T-helper 2 cell treated with Interferon-gamma antibody and Interleukin-4, amounts not matched to agents 5 μg/mL and 100 μg/mL, for 36 hours (primary cell): ENCODE data around the gene PNKD.

Source experiments
- DNase-seq: peaks from one replicate; pipeline ENCODE4 v3.0.0; 2021; ENCODE audit warnings: low spot score
- H3K27ac Mint-ChIP-seq: one replicate; pipeline ENCODE4 v1.8.0; 2021; ENCODE audit warnings: mild to moderate bottlenecking, mixed read lengths
- H3K27me3 Mint-ChIP-seq: one replicate; pipeline ENCODE4 v1.8.0; 2021; ENCODE audit warnings: low read depth, mixed read lengths
- H3K36me3 Mint-ChIP-seq: one replicate; pipeline ENCODE4 v1.8.0; 2021; ENCODE audit warnings: low read depth, mixed read lengths
- H3K4me1 Mint-ChIP-seq: one replicate; pipeline ENCODE4 v1.8.0; 2021; ENCODE audit warnings: low read depth, mixed read lengths
- H3K4me3 Mint-ChIP-seq: one replicate; pipeline ENCODE4 v1.8.0; 2022; ENCODE audit warnings: mild to moderate bottlenecking, moderate library complexity, mixed read lengths
- H3K9me3 Mint-ChIP-seq: one replicate; pipeline ENCODE4 v1.8.0; 2021; ENCODE audit warnings: mixed read lengths

Gene PNKD

GRCh38 chr2:218317835-218318234 is 47.5 kb downstream of the PNKD start:
- Mint-ChIP-seq H3K9me3 (no peaks in the 10 kb centered on the region), H3K36me3 (peaks cover 3% of the 10 kb centered on the region), H3K27ac (no peak overlapping the region)

DNA sequence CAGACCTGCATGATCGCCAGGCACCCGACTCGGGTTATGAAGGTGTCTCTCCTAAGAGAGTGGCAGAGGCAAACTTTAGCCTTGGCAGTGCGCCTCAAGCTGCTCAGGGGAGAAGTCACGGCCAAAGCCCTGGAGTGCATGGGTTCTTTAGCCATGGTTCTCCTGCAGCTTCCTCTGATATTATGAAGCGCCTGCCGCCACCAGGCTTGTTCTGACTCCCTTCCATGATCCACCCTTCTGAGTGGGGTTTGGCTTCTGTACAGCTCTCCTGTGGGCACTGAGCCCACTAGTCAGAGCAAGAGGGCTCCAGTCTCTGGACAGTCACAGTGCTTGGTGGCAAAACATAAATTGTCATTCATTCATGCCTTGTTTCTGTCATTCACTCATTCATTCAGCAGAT is 47.9 kb downstream of the PNKD start:
- Mint-ChIP-seq H3K36me3 (peaks cover 3% of the 10 kb centered on the region), H3K4me3 (no peak overlapping the region), H3K9me3 (no peaks in the 10 kb centered on the region), H3K27ac (no peak overlapping the region), H3K4me1 (peaks cover 23% of the 10 kb centered on the region), H3K27me3 (peaks cover 10% of the 10 kb centered on the region)
- no peak for DNase-seq

More at GRCh38 chr2:218317835-218318234, 47.5 kb downstream of the PNKD start:
- Mint-ChIP-seq H3K4me1 (peaks cover 23% of the 10 kb centered on the region), H3K27me3 (peaks cover 10% of the 10 kb centered on the region), H3K4me3 (no peak overlapping the region)
- DNase-seq = no peak

- Mint-ChIP-seq H3K27me3 (peaks cover 23% of the 10 kb centered on the region), H3K27ac (no peak overlapping the region), H3K36me3 (peaks cover 3% of the 10 kb centered on the region), H3K4me1 (peaks cover 25% of the 10 kb centered on the region), H3K9me3 (no peaks in the 10 kb centered on the region), H3K4me3 (no peak overlapping the region)
- DNase-seq = no peak
These were observed 49.6 kb downstream of the PNKD start for GRCh38 chr2:218319813-218320365.

- peaks cover 3% of the 10 kb centered on the region for H3K36me3 Mint-ChIP-seq
- H3K4me1 Mint-ChIP-seq = peaks cover 20% of the 10 kb centered on the region
- H3K27ac Mint-ChIP-seq = no peak overlapping the region
- H3K27me3 Mint-ChIP-seq = peaks cover 29% of the 10 kb centered on the region
- no peak for DNase-seq
- H3K4me3 Mint-ChIP-seq = no peak overlapping the region
- H3K9me3 Mint-ChIP-seq = no peaks in the 10 kb centered on the region
These were observed 50.5 kb downstream of the PNKD start for GRCh38 chr2:218320704-218321336.

DNA sequence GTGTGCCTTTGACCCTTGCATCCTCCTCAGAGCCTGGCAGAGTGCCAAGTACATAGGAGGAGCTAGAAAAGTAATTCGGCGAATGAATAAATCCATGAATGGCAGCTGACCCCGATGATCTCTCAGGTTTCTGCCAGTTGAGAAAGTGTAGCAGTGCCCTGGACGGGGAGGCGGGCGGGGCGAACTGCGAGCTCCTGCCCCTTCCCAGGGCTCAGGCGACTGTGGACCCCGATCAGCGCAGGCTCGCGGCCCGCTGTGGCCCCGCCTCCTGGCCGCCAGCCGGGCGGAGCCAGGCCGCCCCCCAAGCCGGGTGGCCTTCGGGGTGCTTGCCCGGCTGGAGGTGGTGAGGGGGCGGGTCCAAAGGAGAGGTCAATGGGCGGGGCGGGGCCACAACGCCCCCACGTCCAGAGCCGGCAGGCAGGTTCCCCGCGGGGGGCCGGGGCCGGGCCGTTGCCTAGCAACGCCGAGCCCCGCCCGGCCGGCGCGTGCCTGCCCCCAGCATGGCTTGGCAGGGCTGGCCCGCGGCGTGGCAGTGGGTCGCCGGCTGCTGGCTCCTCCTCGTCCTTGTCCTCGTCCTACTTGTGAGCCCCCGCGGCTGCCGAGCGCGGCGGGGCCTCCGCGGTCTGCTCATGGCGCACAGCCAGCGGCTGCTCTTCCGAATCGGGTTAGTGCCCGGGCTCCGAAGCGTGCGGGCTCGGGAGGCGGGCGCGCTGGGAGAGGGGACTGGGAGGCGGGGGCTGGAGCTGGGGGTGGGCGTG is 52.6 kb downstream of the PNKD start:
- Mint-ChIP-seq H3K36me3 (no peaks in the 10 kb centered on the region), H3K9me3 (no peaks in the 10 kb centered on the region), H3K27me3 (peaks cover 32% of the 10 kb centered on the region), H3K4me1 (peaks cover 6% of the 10 kb centered on the region), H3K27ac (no peak overlapping the region), H3K4me3 (peak overlapping the region; percentile 80)
- peak; percentile 34 for DNase-seq

DNA sequence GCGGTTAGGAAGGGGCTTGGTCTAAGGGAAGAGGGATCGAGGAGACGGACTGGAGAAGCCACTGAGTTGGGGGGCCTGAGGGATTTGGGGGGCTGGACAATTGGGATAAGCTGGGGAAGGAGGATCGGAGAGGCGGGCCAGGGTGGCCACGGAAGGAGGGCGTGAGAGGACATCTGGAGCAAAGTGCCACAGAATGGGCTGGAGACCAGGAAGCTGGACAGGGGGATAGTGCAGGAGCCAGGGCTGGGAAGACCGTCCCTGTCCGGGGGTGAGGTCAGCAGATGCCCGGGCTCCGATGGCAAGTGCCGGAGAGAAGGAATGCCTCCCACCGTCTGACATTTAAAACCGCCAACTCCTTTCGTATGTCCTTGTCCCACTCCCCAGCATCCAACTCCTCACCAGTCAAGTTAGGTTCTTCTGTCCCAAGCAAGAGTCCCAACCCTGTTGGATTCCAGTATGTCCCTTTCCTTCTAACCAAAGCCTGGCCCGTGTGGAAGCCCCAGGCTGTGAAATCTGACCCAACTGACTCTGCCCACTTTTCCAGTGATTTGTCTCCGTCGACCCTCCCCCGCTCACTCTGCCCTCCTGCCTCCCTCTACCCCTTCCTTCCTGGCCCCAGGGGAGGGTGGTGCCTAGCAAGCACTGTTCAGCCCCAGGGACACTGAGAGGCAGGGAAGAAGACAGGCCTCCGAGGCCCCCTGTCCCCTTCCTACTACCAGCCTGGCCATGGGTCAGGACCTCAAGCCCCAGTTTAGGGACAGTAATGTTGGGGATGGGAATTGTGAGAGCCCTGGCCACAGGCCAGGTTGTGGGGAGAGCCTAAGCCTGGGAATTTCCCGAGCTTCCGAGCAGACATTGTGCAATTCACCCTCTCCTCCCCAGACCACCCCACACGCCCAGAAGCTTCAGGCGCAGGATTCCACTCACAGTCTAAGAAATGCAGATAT is 53.5 kb downstream of the PNKD start:
- H3K4me3 Mint-ChIP-seq = peak overlapping the region; percentile 80
- no peak overlapping the region for H3K27ac Mint-ChIP-seq
- no peaks in the 10 kb centered on the region for H3K36me3 Mint-ChIP-seq
- H3K9me3 Mint-ChIP-seq = no peaks in the 10 kb centered on the region
- peaks cover 6% of the 10 kb centered on the region for H3K4me1 Mint-ChIP-seq
- no peak for DNase-seq
- peaks cover 32% of the 10 kb centered on the region for H3K27me3 Mint-ChIP-seq

GRCh38 chr2:218325566-218326160 is 55.3 kb downstream of the PNKD start:
- no peak for DNase-seq
- H3K27ac Mint-ChIP-seq = no peak overlapping the region
- no peaks in the 10 kb centered on the region for H3K36me3 Mint-ChIP-seq
- no peaks in the 10 kb centered on the region for H3K9me3 Mint-ChIP-seq
- peaks cover 32% of the 10 kb centered on the region for H3K27me3 Mint-ChIP-seq
- H3K4me3 Mint-ChIP-seq = no peak overlapping the region
- peaks cover 6% of the 10 kb centered on the region for H3K4me1 Mint-ChIP-seq

DNA sequence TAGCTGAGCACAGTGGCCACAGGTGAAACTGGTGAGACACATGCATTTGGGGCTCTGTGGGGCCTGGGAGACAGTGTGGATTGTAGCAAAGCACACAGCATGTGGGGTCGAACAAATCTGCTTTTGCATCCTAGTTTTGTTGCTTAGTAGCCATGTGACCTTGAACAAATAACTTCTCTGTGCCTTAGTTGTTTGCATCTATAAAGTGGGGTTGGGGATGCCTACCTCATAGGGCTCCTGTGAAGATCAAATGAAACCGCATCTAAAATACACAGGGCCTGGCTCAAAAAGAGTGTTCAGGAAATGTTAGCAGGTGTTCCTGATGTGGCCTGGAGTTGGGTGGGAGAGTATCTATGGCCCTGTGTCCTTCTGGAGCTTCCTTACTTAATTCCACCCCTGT is 56.0 kb downstream of the PNKD start:
- Mint-ChIP-seq H3K4me3 (no peak overlapping the region), H3K36me3 (no peaks in the 10 kb centered on the region), H3K27me3 (peaks cover 30% of the 10 kb centered on the region), H3K9me3 (no peaks in the 10 kb centered on the region), H3K4me1 (peaks cover 6% of the 10 kb centered on the region), H3K27ac (no peak overlapping the region)
- DNase-seq = no peak

DNA sequence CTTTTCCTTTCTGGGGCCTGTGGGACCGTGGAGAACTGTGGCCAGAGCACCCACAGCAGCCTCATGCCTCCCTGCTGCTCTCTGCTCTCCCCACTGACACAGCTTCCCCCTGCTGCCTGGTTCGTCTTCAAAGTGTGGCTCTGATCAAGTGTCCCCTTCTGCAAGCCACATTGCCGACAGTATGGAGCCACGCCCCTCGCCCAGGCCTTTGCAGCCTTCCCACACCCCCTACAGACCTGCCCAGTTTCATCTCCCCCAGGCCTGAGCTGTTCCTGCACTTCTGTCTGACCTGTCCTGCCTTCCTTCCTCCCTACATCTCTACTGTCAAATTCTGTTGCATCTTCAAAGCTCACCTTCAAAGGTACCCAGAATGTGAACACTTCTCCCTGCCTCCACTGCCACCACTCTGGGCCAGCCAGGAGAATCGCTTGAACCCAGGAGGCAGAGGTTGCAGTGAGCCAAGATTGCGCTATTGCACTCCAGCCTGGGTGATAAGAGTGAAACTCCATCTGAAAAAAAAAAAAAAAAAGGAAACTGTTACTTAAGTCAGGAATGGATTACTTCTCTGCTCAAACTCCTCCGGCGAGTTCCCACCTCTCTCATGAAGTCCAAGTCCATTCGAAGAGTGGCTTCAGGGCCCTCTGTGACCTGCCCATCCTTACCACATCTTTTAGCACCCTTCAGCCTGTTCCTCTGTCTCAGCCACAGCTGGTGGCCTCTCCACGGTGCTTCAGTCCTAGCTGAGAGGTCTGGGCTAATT is 57.3 kb downstream of the PNKD start:
- Mint-ChIP-seq H3K36me3 (no peaks in the 10 kb centered on the region), H3K9me3 (no peaks in the 10 kb centered on the region), H3K4me3 (no peak overlapping the region), H3K4me1 (peaks cover 4% of the 10 kb centered on the region), H3K27me3 (peaks cover 23% of the 10 kb centered on the region), H3K27ac (no peak overlapping the region)
- DNase-seq = no peak

- DNase-seq = no peak
- peaks cover 22% of the 10 kb centered on the region for H3K27me3 Mint-ChIP-seq
- H3K36me3 Mint-ChIP-seq = no peaks in the 10 kb centered on the region
- H3K4me3 Mint-ChIP-seq = no peak overlapping the region
- no peaks in the 10 kb centered on the region for H3K9me3 Mint-ChIP-seq
- H3K4me1 Mint-ChIP-seq = peaks cover 2% of the 10 kb centered on the region
- no peak overlapping the region for H3K27ac Mint-ChIP-seq
These were observed 58.0 kb downstream of the PNKD start for GRCh38 chr2:218328294-218328693.

DNA sequence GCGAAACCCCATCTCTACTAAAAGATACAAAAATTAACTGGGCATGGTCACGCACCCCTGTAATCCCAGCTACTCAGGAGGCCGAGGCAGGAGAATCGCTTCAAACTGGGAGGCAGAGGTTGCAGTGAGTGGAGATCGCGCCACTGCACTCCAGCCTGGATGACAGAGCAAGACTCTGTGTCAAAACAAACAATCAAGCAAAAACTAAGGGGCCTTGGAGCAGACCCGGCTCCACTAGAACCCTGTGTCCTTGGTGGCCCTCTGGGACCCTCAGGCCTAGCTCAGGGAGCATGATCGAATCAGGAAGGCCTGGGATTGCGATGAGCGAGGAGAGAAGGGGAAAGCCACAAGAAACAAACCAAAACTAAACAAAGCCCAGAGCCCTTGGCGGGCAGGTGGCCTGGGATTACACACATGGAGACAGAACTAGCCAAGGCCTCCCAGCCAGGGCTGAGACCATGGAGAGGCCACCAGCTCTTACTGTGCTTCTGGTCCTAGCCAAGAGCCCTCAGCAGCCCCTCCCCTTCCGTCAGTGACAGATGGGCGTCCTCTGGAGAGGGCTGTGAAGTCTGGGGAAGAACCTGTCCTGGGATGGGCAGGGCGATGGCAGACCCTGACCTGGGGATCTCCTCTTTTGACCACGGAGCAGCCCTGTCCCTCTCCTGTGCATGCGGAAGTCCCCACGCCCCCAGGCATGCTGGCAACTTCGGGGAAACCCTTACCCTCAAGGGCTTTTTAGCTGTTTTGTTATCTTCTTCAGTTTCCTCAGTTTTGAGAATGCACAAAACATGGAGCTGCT is 58.9 kb downstream of the PNKD start:
- Mint-ChIP-seq H3K27me3 (peaks cover 14% of the 10 kb centered on the region), H3K9me3 (no peaks in the 10 kb centered on the region), H3K4me3 (no peak overlapping the region), H3K27ac (no peak overlapping the region), H3K4me1 (no peaks in the 10 kb centered on the region), H3K36me3 (no peaks in the 10 kb centered on the region)
- DNase-seq = no peak

GRCh38 chr2:218329826-218330593 is 59.7 kb downstream of the PNKD start:
- H3K27ac Mint-ChIP-seq = no peak overlapping the region
- H3K36me3 Mint-ChIP-seq = no peaks in the 10 kb centered on the region
- DNase-seq = no peak
- H3K9me3 Mint-ChIP-seq = no peaks in the 10 kb centered on the region
- no peaks in the 10 kb centered on the region for H3K4me1 Mint-ChIP-seq
- peaks cover 9% of the 10 kb centered on the region for H3K27me3 Mint-ChIP-seq
- no peak overlapping the region for H3K4me3 Mint-ChIP-seq
